ENCODE measurements around the gene SORCS2.

DNA sequence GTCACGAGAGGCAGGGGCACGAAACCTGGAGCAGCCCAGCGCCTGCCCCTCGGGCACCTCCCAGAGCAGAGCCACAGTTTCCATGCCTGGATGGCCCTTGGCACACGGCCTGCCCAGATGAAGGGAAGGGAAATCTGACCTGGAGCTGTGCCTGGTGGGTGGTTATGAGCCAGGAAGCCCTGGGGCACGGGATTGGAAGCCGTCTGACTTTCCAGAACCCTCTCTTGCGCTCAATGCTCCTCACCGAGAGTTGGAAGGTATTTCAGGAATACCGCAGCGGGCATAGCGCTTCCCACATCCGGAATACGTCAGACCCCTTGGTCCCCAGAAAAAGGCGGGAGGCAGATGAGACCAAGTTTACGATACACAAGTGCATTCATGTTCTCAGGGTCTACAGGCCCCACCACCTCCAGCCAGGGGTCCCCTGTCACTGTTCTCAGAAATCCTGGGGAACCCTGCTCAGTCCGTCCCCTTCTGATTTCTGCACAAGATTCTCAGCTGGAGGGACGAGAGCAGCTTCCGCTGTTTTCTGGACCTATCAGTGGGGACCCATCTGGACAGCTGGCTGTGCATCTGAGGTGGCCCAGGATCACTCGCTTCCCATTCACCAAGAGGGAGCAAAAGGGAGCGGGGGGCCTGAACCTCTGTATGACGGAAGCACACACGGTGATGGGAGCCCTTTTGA is 574.5 kb downstream of the SORCS2 start:
- TF ChIP-seq CTCF (IDR thresholded peaks at IDR 0.05) (no peak), POLR2AphosphoS5 (IDR thresholded peaks at IDR 0.05; ENCODE audit: low read depth, low read length) (peak; percentile 22; the same call in 1 of the 2 replicates), TCF7L2 (IDR thresholded peaks at IDR 0.05; ENCODE audit: low read depth, low read length) (peak; percentile 38; the same call in 1 of the 2 replicates)

Data from Panc1 (cell line).